Right lobe of liver (tissue), 4 donors: ENCODE results near the gene RAB27B.

Source experiments
- CTCF ChIP-seq, 4 donors: fragments of 200-600 bp in 3 of 4; fragments of 450-650 bp in 1 of 4; IDR thresholded peaks; one replicate each; pipeline versions ENCODE4 v1.5.1 to v1.8.0; 2016 to 2022; ENCODE audit warnings: antibody characterized with exemption in 4 of 4, mild to moderate bottlenecking in 2 of 4
- POLR2A ChIP-seq: fragments of 450-650 bp; IDR thresholded peaks from one replicate; pipeline ENCODE4 v1.6.1; 2017; ENCODE audit warnings: antibody characterized with exemption, mild to moderate bottlenecking
- donor health status: DM: no; HTN: no; CAD: no.
- donor health status: DM: no; HTN: no; CAD: no.
- donor health status: DM: no; HTN: yes; CAD: no.

GRCh38 chr18:54813977-54814565 lies 14.2 kb upstream of the RAB27B start:
- TF ChIP-seq CTCF (IDR thresholded peaks at IDR 0.05) = no peak
- no peak for TF ChIP-seq POLR2A
